HFF-Myc (cell line): ENCODE data around the gene ALDH2.

Experiments used
- DNase-seq: peaks from one replicate; pipeline ENCODE4 v3.0.0-alpha.2; 2011; ENCODE audit warnings: low read depth; ENCODE audit errors: extremely low read depth
- H3K4me3 ChIP-seq: replicated peaks from 2 replicates; pipeline ENCODE4 v1.5.1; 2011; ENCODE audit warnings: low read depth, mild to moderate bottlenecking, control low read depth, low read length
- TF ChIP-seq, protein P1 (sequence below): IDR thresholded peaks from 2 replicates; pipeline ENCODE4 v1.5.1; 2012; ENCODE audit warnings: mild to moderate bottlenecking, low read depth, low read length, control low read depth; ENCODE audit errors: missing control alignments

The ALDH2 gene

GRCh38 chr12:111767362-111768158, 827 bp downstream of the ALDH2 start:
- peak overlapping the region; percentile 52 for H3K4me3 ChIP-seq
- TF ChIP-seq, protein P1, sequence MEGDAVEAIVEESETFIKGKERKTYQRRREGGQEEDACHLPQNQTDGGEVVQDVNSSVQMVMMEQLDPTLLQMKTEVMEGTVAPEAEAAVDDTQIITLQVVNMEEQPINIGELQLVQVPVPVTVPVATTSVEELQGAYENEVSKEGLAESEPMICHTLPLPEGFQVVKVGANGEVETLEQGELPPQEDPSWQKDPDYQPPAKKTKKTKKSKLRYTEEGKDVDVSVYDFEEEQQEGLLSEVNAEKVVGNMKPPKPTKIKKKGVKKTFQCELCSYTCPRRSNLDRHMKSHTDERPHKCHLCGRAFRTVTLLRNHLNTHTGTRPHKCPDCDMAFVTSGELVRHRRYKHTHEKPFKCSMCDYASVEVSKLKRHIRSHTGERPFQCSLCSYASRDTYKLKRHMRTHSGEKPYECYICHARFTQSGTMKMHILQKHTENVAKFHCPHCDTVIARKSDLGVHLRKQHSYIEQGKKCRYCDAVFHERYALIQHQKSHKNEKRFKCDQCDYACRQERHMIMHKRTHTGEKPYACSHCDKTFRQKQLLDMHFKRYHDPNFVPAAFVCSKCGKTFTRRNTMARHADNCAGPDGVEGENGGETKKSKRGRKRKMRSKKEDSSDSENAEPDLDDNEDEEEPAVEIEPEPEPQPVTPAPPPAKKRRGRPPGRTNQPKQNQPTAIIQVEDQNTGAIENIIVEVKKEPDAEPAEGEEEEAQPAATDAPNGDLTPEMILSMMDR: no peak

DNA sequence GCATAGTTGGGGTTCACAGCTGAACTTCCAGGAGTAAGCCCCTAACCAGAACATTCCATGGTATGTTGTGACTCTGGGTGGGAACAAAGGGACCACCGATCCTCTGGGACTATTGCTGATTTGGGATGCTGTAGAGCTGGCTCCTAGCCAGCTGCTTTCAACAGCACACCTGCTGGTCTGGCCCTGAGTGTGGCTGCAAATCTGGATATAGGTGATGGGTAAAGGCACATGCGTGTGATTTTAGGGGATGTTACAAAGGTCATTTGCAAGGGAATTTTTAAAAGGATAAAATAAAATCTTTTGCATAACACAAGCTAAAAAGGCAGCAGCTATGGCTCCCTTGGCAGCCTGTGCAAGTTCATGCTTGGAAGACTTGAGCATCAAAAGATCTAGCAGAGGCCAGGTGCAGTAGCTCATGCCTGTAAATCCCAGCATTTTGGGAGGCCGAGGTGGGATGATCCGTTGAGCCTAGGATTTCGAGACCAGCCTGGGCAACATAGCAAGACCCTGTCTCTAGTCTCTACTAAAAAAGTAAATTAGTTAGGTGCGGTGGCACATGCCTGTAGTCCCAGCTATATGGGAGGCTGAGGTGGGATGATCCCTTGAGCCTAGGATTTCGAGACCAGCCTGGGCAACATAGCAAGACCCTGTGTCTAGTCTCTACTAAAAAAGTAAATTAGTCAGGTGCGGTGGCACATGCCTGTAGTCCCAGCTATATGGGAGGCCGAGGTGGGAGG, 1.6 kb downstream of the ALDH2 start:
- H3K4me3 ChIP-seq: no peak overlapping the region
- TF ChIP-seq, protein P1: no peak
- DNase-seq: no peak

More at GRCh38 chr12:111767362-111768158, 827 bp downstream of the ALDH2 start:
- DNase-seq: no peak

- H3K4me3 ChIP-seq: no peak overlapping the region
- TF ChIP-seq, protein P1: no peak
- no peak for DNase-seq
Observed at GRCh38 chr12:111769599-111769998, 2.9 kb downstream of the ALDH2 start.

DNA sequence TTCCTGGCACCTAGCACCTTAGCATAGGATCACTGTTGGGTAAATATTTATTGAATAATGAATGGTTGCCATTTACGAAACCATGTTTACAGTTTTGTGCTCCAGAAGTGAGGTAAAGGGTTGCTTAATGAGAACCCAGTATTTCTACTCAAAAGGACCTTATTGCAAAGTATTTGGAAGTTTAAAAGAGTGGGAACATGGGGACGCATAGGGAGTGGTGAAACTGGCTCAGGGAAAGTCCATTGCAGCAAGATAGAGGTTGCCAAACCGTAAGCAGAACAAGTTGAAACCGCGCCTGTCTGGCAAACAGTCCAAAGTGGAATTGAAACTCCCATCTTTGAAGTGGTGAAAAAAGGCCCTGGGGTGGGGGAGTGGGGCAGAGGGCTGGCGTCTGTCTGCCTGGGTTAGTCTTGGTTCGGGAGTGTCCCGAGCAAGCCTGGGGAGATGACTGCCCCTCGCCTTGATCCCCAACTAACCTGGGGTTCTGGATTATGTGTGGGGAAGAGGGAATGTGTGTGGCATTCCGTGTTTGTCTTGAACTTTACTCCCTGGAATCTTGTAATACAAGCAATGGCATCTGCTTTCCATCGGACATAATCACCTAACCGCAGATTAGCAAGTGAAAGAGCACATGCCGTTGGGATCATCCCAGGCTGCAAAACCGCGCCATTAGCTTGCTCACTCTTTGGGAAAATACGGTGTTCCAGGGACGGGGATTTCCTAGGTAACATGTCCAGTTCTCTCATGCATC, 7.2 kb downstream of the ALDH2 start:
- DNase-seq: peak; percentile 64
- TF ChIP-seq, protein P1: no peak
- peak overlapping the region; percentile 8; the same call in 1 of the 2 replicates for H3K4me3 ChIP-seq

DNA sequence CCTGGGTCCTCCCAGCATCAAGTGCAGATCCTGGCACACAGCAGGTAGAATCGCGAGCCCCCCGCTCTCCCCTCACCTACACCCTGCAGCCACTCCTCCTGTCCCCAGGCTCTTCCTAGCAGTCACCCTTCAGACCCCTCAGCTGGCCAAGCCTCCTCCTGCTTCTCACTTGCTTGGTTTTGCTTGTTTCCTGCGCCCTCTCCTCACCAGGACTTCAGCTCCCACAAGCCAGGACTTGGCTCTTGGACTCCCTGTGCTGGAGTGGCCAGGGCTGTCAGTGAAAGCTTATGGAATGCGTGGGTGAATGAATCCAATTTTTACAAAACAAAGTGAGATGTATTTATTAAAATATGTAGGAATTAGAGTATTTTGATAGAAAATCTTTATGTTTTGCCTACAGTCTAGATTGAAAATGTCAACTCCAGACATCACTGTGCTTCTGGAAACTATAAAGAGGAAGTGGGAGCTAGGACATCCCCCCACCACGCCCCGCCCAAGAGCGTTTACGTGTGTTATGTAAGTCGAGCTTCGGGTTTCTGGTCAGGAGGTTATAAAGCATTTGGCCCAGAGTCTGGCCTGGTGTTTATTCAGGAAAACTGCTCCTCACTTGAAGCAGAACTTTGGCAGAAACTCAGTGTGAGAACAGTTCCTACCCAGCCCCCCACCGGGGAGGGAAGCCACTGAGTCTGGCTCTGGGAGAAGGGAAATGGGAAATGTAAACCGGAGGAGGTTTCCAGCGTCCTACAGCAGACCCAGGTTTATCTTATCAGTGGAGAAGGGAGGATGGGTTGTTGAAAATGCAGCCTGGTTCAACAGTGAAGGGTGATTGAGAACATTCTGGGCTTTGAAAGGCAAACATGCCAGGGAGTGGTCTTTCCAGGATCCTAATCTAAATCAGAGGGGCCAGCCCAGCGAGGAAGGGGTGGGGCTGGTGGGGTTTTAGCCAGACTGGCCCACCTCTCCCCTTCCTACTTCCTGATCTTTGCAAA, 8.8 kb downstream of the ALDH2 start:
- DNase-seq: peak; percentile 42
- TF ChIP-seq, protein P1: no peak
- no peak overlapping the region for H3K4me3 ChIP-seq
